A549 treated with Hydrocortisone at 1 μM for 4 hours (cell line): ENCODE results near the gene EVI5. TPM values are rescaled to one million over a fixed set of nuclear protein-coding genes. Genes with fewer than 3 reads are reported as not detected.

ENCODE experiments used
- total RNA-seq: library from RNA; stranded (reverse); fragments of 200-300 nt; extraction: Qiagen RNA extraction; gene quantifications from 5 replicates; pipeline ENCODE4 v1.2.3, GENCODE V29; 2022

EVI5 gene
- 4.5 to 10.4 TPM (median 6.5 TPM) in 5 replicates for total RNA-seq

GRCh38 chr1:92784639-92785500 lies at the start of gene EVI5:
Gene EVI5, minus strand, starts transcription at chr1:92785108. Its CDS starts 48,562 bp downstream, at chr1:92736546.

GRCh38 chr1:92831762-92832536 lies 47.0 kb upstream of the EVI5 start, which contains the start of gene RPL5:
Gene RPL5, plus strand, starts transcription at chr1:92832040. Its CDS starts 75 bp downstream, at chr1:92832115.

GRCh38 chr1:92486251-92487077 lies 298.4 kb downstream of the EVI5 start, which contains the start of gene GFI1:
Gene GFI1, minus strand, starts transcription at chr1:92486925. Its CDS starts 3,438 bp downstream, at chr1:92483487.

Other genes starting within 250 kb of the EVI5 start
- 1,156 to 1,209 TPM (median 1,181 TPM) in 5 replicates for gene RPL5, start 46.9 kb upstream of the EVI5 start, total RNA-seq
- 6.8 to 11.6 TPM (median 8.6 TPM) in 5 replicates for gene DIPK1A, start 176.4 kb upstream of the EVI5 start, total RNA-seq